Uterus (tissue), 2 donors: ENCODE data around the gene JAG1.

Source experiments
- POLR2A ChIP-seq, 2 donors: fragments of 450-650 bp; IDR thresholded peaks; one replicate each; pipeline ENCODE4 v1.6.1; 2016; ENCODE audit warnings: antibody characterized with exemption in 2 of 2, mild to moderate bottlenecking in 1 of 2, moderate library complexity in 1 of 2
- TF ChIP-seq, protein P1 (sequence below), 4 experiments: fragments of 200-600 bp in 2 of 4; fragments of 450-650 bp in 2 of 4; sonication (generic) in 2 of 4; IDR thresholded peaks; one replicate each; pipeline ENCODE4 v1.5.1; 2016 to 2019; ENCODE audit warnings: antibody characterized with exemption in 4 of 4, mild to moderate bottlenecking in 2 of 4, moderate library complexity in 1 of 4

DNA sequence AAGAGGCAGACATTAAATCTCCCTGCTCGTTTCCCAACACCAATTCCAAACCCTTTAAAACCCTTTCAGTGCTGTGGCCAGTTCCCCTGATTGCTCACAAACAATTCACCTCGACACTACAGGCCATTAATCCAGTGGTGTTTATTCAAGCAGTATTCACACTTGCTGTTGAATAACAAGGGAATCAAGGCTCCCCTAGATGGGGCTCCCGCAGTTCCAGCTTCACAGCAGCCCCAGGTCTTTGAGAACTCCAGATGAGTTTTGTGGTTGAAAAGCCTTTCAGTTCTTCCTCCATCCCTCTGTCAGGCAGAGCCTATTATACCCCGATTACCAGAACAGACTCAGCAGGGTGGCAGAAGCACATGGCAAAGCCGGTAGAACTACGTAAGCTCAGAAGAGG is 36.2 kb downstream of the JAG1 start:
- TF ChIP-seq POLR2A (IDR thresholded peaks at IDR 0.05) = no peak
- TF ChIP-seq, protein P1, sequence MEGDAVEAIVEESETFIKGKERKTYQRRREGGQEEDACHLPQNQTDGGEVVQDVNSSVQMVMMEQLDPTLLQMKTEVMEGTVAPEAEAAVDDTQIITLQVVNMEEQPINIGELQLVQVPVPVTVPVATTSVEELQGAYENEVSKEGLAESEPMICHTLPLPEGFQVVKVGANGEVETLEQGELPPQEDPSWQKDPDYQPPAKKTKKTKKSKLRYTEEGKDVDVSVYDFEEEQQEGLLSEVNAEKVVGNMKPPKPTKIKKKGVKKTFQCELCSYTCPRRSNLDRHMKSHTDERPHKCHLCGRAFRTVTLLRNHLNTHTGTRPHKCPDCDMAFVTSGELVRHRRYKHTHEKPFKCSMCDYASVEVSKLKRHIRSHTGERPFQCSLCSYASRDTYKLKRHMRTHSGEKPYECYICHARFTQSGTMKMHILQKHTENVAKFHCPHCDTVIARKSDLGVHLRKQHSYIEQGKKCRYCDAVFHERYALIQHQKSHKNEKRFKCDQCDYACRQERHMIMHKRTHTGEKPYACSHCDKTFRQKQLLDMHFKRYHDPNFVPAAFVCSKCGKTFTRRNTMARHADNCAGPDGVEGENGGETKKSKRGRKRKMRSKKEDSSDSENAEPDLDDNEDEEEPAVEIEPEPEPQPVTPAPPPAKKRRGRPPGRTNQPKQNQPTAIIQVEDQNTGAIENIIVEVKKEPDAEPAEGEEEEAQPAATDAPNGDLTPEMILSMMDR (IDR thresholded peaks at IDR 0.05) = no peak
